B cell (primary cell): Measurements from ENCODE around the gene CYP2D6. TPM values are rescaled to one million over a fixed set of nuclear protein-coding genes. Genes with fewer than 3 reads are reported as not detected.

Experiments used
- ATAC-seq: fragments of 200-7000 bp; cut with Tn5 transposase; one replicate; pipeline ENCODE4 v1.10.0; 2021; ENCODE audit warnings: low read depth, mild to moderate bottlenecking, moderate number of reproducible peaks, moderate library complexity
- CTCF ChIA-PET: fragments of 350-600 bp; sonication (Branson Sonifier 250); formaldehyde crosslinking; loops from one replicate; lab custom pipeline; 2021; ENCODE audit warnings: antibody characterized with exemption, inconsistent platforms; lab: Charles Lee
- POLR2A ChIA-PET: fragments of 350-600 bp; sonication (Branson Sonifier 250); formaldehyde crosslinking; loops from one replicate; lab custom pipeline; 2021; ENCODE audit warnings: antibody characterized with exemption; lab: Charles Lee
- DNase-seq: peaks from one replicate; pipeline ENCODE4 v3.0.0; 2013
- H2AFZ ChIP-seq: 2 replicates; pipeline ENCODE4 v1.6.1; 2012; ENCODE audit warnings: mild to moderate bottlenecking, low read depth, low read length; ENCODE audit not compliant: insufficient read depth, poor library complexity, severe bottlenecking
- H3K27ac ChIP-seq, 2 donors: 1 replicate in 1 of 2; 2 replicates in 1 of 2; pipeline ENCODE4 v1.5.1; 2012 to 2013; ENCODE audit warnings: low read length in 2 of 2, mild to moderate bottlenecking in 2 of 2, moderate library complexity in 1 of 2
- H3K27me3 ChIP-seq, 4 experiments: fragments of 200-600 bp in 1 of 4; sonication (generic) in 1 of 4; replicated peaks in 1 of 4; 1 replicate in 2 of 4; 2 replicates in 2 of 4; pipeline versions ENCODE4 v1.6.1 to v1.7.0; 2013 to 2016; ENCODE audit warnings: low read length in 3 of 4, mild to moderate bottlenecking in 2 of 4, mixed read lengths in 1 of 4, moderate library complexity in 1 of 4; ENCODE audit not compliant: insufficient read depth in 4 of 4, control insufficient read depth in 3 of 4; ENCODE audit errors: control extremely low read depth in 1 of 4
- H3K36me3 ChIP-seq, 2 experiments: replicated peaks in 1 of 2; 1 replicate in 1 of 2; 2 replicates in 1 of 2; pipeline versions ENCODE4 v1.6.1 to v1.7.1; 2013; ENCODE audit warnings: low read length in 1 of 2; ENCODE audit not compliant: insufficient read depth in 2 of 2, control insufficient read depth in 1 of 2; ENCODE audit errors: control extremely low read depth in 1 of 2, extremely low read depth in 1 of 2
- H3K4me1 ChIP-seq, 2 donors: fragments of 200-600 bp in 1 of 2; sonication (generic) in 1 of 2; 1 replicate in 1 of 2; 2 replicates in 1 of 2; pipeline versions ENCODE4 v1.5.1 to v1.6.1; 2013 to 2017; ENCODE audit warnings: low read length in 2 of 2; ENCODE audit not compliant: control insufficient read depth in 2 of 2, insufficient read depth in 2 of 2
- H3K4me2 ChIP-seq: replicated peaks from 2 replicates; pipeline ENCODE3; 2012; ENCODE audit warnings: mild to moderate bottlenecking, low read depth, low read length; ENCODE audit not compliant: poor library complexity, severe bottlenecking
- H3K4me3 ChIP-seq, 5 experiments: fragments of 200-600 bp in 1 of 5; sonication (generic) in 1 of 5; 1 replicate in 3 of 5; 2 replicates in 2 of 5; pipeline versions ENCODE4 v1.5.1 to v1.7.0; 2011 to 2016; ENCODE audit warnings: low read length in 4 of 5, mild to moderate bottlenecking in 4 of 5, low read depth in 2 of 5, control low read depth in 1 of 5, moderate library complexity in 1 of 5; ENCODE audit not compliant: insufficient read depth in 1 of 5; ENCODE audit errors: control extremely low read depth in 1 of 5, extremely low read depth in 1 of 5
- H3K79me2 ChIP-seq: fragments of 200-600 bp; sonication (generic); one replicate; pipeline ENCODE4 v1.6.0; 2016; ENCODE audit warnings: low read length; ENCODE audit not compliant: control insufficient read depth, insufficient read depth
- H3K9ac ChIP-seq: fragments of 200-600 bp; sonication (generic); 2 replicates; pipeline ENCODE4 v1.6.1; 2017; ENCODE audit warnings: mild to moderate bottlenecking, low read length, moderate library complexity
- H3K9me3 ChIP-seq, 3 donors: one replicate each; pipeline versions ENCODE4 v1.6.1 to v1.7.1; 2013; ENCODE audit warnings: low read length in 2 of 3; ENCODE audit not compliant: control insufficient read depth in 2 of 3, insufficient read depth in 1 of 3; ENCODE audit errors: control extremely low read depth in 1 of 3
- H4K20me1 ChIP-seq: 2 replicates; pipeline ENCODE4 v1.6.0; 2012; ENCODE audit warnings: mild to moderate bottlenecking, low read length; ENCODE audit not compliant: insufficient read depth, control insufficient read depth, poor library complexity, severe bottlenecking
- H3K27ac Mint-ChIP-seq: one replicate; pipeline ENCODE4 v1.8.0; 2021; ENCODE audit warnings: mixed read lengths
- H3K27me3 Mint-ChIP-seq: one replicate; pipeline ENCODE4 v1.8.0; 2021; ENCODE audit warnings: mixed read lengths
- H3K4me1 Mint-ChIP-seq: one replicate; pipeline ENCODE4 v1.8.0; 2021; ENCODE audit warnings: mixed read lengths
- H3K4me3 Mint-ChIP-seq: one replicate; pipeline ENCODE4 v1.8.0; 2021; ENCODE audit warnings: mixed read lengths
- H3K9me3 Mint-ChIP-seq: one replicate; pipeline ENCODE4 v1.8.0; 2022; ENCODE audit warnings: mixed read lengths; ENCODE audit not compliant: insufficient read depth
- CTCF ChIP-seq: fragments of 200-600 bp; IDR thresholded peaks from one replicate; pipeline ENCODE4 v1.8.0; 2022; ENCODE audit warnings: antibody characterized with exemption, mild to moderate bottlenecking
- EZH2 ChIP-seq: IDR thresholded peaks from 2 replicates; pipeline ENCODE4 v1.6.1; 2012; ENCODE audit warnings: borderline replicate concordance, low read depth, mild to moderate bottlenecking, moderate library complexity, low read length; ENCODE audit not compliant: insufficient read depth, poor library complexity, severe bottlenecking
- WGBS: methylation state at CpG from one replicate; pipeline ENCODE4 v1.1.5; 2013; ENCODE audit warnings: missing lambda C conversion rate; ENCODE audit not compliant: insufficient coverage; 5-methylcytosine and 5-hydroxymethylcytosine counted together
- intact Hi-C: fragments of 100-400 bp; cut with micrococcal nuclease; formaldehyde crosslinking; loops from one replicate; pipeline ENCODE4 v1.10.0; 2022
- polyA plus RNA-seq: library from polyadenylated mRNA; depleted of rRNA; stranded (reverse); fragments of >200 nt; gene quantifications from 2 replicates; pipeline ENCODE4 v1.2.3, GENCODE V29; 2012
- total RNA-seq, 2 donors: library from RNA; stranded (reverse); fragments of 120-200 nt in 1 of 2; gene quantifications; 1 replicate in 1 of 2; 2 replicates in 1 of 2; pipeline versions ENCODE4 v1.2.3 to v1.2.4, GENCODE V29; 2013 to 2022

Gene CYP2D6
- total and polyA plus RNA-seq, 2 donors (not counting 1 experiment from before 2014, with no cell fraction given) = 3.1 to 3.9 TPM

- CTCF ChIA-PET = interaction anchor here (1.1 kb wide), 1 partner anchor 280 kb away, joined by 3 read pairs; no protein-coding TSS in a partner anchor
- peaks cover 5 to 48% of the 10 kb centered on the region in 2 experiments for H3K36me3 ChIP-seq
- H4K20me1 ChIP-seq = peaks cover 45% of the 10 kb centered on the region
- no peak overlapping the region for H3K4me2 ChIP-seq
- TF ChIP-seq CTCF (no peak), EZH2 (no peak)
- 94% methylated on average over 4 of the region's 5 CpGs for WGBS
- no peak for DNase-seq
- Mint-ChIP-seq H3K27ac (no peak overlapping the region), H3K4me1 (peaks cover 7% of the 10 kb centered on the region), H3K9me3 (no peaks in the 10 kb centered on the region), H3K27me3 (no peaks in the 10 kb centered on the region), H3K4me3 (no peak overlapping the region)
- POLR2A ChIA-PET = no interaction called here
- H3K9me3 ChIP-seq = no peaks in the 10 kb centered on the region
- peaks cover 37% of the 10 kb centered on the region for H3K79me2 ChIP-seq
- H3K4me3 ChIP-seq = no peak overlapping the region
- H3K4me1 ChIP-seq = peaks cover 0 to 7% of the 10 kb centered on the region in 2 donors
- ATAC-seq = no peak
- no peak overlapping the region for H2AFZ ChIP-seq
- no peak overlapping the region for H3K9ac ChIP-seq
- intact Hi-C loops = no loop called here
- H3K27ac ChIP-seq = no peak overlapping the region
- no peaks in the 10 kb centered on the region for H3K27me3 ChIP-seq
Measured at GRCh38 chr22:42164901-42165300, 34.3 kb upstream of the CYP2D6 start.

DNA sequence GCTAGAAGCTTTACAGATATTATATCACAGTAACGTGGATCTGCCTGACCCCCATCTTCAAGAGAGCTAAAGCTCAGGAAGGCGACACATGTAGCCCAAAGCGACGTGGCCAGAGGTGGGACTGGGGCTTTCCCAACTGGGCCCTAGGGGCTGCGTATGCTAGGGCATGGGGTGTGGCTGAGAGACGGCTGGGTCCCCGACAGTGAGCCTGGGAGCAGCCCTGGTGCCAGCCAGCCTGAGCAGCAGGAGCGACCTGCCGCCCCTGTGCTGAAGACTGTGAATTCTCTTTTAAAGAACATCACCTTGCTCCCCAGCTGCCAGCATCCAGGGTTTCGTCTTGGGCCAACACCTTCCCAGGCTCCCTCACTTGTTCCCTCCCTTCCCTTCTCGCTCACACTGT, 32.9 kb upstream of the CYP2D6 start:
- peaks cover 31% of the 10 kb centered on the region for H4K20me1 ChIP-seq
- no peaks in the 10 kb centered on the region for H3K4me1 ChIP-seq
- no peaks in the 10 kb centered on the region for H3K9me3 Mint-ChIP-seq
- H2AFZ ChIP-seq = no peak overlapping the region
- no peak overlapping the region for H3K4me2 ChIP-seq
- no peak overlapping the region for H3K9ac ChIP-seq
- peaks cover 2 to 38% of the 10 kb centered on the region in 2 experiments for H3K36me3 ChIP-seq
- H3K27ac Mint-ChIP-seq = no peak overlapping the region
- H3K4me1 Mint-ChIP-seq = peaks cover 4% of the 10 kb centered on the region
- no peak overlapping the region for H3K4me3 ChIP-seq
- H3K27ac ChIP-seq = no peak overlapping the region
- POLR2A ChIA-PET = no interaction called here
- H3K27me3 Mint-ChIP-seq = no peaks in the 10 kb centered on the region
- 96% methylated on average over 11 of the region's 11 CpGs for WGBS
- TF ChIP-seq CTCF (no peak), EZH2 (no peak)
- CTCF ChIA-PET = interaction anchor here (0.6 kb wide), 1 partner anchor 276 kb away, joined by 3 read pairs; no protein-coding TSS in a partner anchor
- DNase-seq (no peak), ATAC-seq (no peak)
- no peak overlapping the region for H3K4me3 Mint-ChIP-seq
- intact Hi-C loops = no loop called here
- H3K79me2 ChIP-seq = peaks cover 23% of the 10 kb centered on the region
- H3K27me3 ChIP-seq = no peaks in the 10 kb centered on the region
- no peaks in the 10 kb centered on the region for H3K9me3 ChIP-seq
